ENCODE measurements around the gene MYBPC2.

DNA sequence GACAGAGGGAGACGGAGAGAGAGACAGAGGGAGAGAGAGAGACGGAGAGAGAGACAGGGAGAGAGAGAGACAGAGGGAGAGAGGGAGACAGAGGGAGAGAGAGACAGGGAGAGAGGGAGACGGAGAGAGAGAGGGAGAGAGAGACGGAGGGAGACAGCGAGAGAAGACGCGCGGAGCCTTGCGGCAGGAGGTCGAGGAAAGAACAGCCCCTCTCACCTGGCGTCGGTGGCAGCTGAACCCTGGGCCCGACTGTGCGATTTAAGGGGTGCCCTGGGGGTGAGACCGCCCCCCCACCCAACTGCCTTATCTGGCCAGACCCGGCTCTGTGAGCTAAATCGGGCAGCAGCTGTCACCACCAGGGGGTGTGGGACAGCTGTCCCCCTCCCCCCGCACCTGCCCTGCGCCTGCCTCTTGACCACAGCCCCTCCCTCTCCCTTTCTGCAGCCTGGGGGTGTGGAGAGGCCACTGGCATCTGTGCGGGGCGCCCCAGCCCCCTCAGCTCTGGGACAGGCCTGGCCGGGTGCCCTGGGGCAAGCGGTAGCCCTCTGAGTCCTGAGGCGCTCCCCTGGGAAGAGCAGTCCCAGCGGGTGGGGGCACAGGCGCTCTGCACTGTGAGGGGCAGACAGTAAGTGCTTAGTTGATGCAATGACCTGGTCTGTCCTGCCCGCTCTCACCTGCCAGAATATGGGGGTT lies 67.5 kb downstream of the MYBPC2 start:
- TF ChIP-seq, protein P1, sequence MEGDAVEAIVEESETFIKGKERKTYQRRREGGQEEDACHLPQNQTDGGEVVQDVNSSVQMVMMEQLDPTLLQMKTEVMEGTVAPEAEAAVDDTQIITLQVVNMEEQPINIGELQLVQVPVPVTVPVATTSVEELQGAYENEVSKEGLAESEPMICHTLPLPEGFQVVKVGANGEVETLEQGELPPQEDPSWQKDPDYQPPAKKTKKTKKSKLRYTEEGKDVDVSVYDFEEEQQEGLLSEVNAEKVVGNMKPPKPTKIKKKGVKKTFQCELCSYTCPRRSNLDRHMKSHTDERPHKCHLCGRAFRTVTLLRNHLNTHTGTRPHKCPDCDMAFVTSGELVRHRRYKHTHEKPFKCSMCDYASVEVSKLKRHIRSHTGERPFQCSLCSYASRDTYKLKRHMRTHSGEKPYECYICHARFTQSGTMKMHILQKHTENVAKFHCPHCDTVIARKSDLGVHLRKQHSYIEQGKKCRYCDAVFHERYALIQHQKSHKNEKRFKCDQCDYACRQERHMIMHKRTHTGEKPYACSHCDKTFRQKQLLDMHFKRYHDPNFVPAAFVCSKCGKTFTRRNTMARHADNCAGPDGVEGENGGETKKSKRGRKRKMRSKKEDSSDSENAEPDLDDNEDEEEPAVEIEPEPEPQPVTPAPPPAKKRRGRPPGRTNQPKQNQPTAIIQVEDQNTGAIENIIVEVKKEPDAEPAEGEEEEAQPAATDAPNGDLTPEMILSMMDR (IDR thresholded peaks at IDR 0.05; ENCODE audit: low read length): no peak
- no peak for TF ChIP-seq EZH2 (IDR thresholded peaks at IDR 0.05; ENCODE audit: borderline replicate concordance, low read length)

Data from OCI-LY1 (cell line).